Measurements from ENCODE around the gene ZNF497.
A peak's percentile ranks its signal among the peaks of the same experiment; 100 is the strongest.
"Not testable (repeated sequence)": the region's sequence is repeated elsewhere in the genome, so short reads cannot be mapped to it uniquely, and the experiment has no call there.

The ZNF497 gene

GRCh38 chr19:58348080-58348479, 14.5 kb downstream of the ZNF497 start:
- DNase-seq (ENCODE audit: low spot score): not testable (repeated sequence)

- peak; percentile 81 for DNase-seq (ENCODE audit: low spot score)
Measured at GRCh38 chr19:58346961-58347929, 15.3 kb downstream of the ZNF497 start.

- DNase-seq (ENCODE audit: low spot score): no peak
Measured at GRCh38 chr19:58345558-58345957, 17.0 kb downstream of the ZNF497 start.

GRCh38 chr19:58338825-58339558, 23.6 kb downstream of the ZNF497 start:
- peak; percentile 27 for DNase-seq (ENCODE audit: low spot score)

GRCh38 chr19:58338336-58338735, 24.2 kb downstream of the ZNF497 start:
- DNase-seq (ENCODE audit: low spot score): no peak

- no peak for DNase-seq (ENCODE audit: low spot score)
Measured at GRCh38 chr19:58336820-58337219, 25.7 kb downstream of the ZNF497 start.

GRCh38 chr19:58336216-58336615, 26.3 kb downstream of the ZNF497 start:
- no peak for DNase-seq (ENCODE audit: low spot score)

- no peak for DNase-seq (ENCODE audit: low spot score)
Measured at GRCh38 chr19:58335630-58336029, 26.9 kb downstream of the ZNF497 start.

GRCh38 chr19:58334691-58335249, 27.8 kb downstream of the ZNF497 start:
- DNase-seq (ENCODE audit: low spot score): no peak

GRCh38 chr19:58332697-58333096, 29.9 kb downstream of the ZNF497 start:
- DNase-seq (ENCODE audit: low spot score): no peak

GRCh38 chr19:58330458-58330857, 32.1 kb downstream of the ZNF497 start:
- DNase-seq (ENCODE audit: low spot score): no peak

GRCh38 chr19:58328999-58329398, 33.6 kb downstream of the ZNF497 start:
- peak; percentile 57 for DNase-seq (ENCODE audit: low spot score)

- peak; percentile 95 for DNase-seq (ENCODE audit: low spot score)
Measured at GRCh38 chr19:58326914-58327726, 35.4 kb downstream of the ZNF497 start, which contains the start of gene ZSCAN22. Gene ZSCAN22 (plus strand): TSS chr19:58326994. CDS start chr19:58334803, 7,809 bp downstream.

- no peak for DNase-seq (ENCODE audit: low spot score)
Measured at GRCh38 chr19:58326501-58326913, 36.0 kb downstream of the ZNF497 start.

GRCh38 chr19:58325311-58326022, 37.1 kb downstream of the ZNF497 start:
- DNase-seq (ENCODE audit: low spot score): no peak

- no peak for DNase-seq (ENCODE audit: low spot score)
Measured at GRCh38 chr19:58319241-58319640, 43.3 kb downstream of the ZNF497 start.

- DNase-seq (ENCODE audit: low spot score): no peak
Measured at GRCh38 chr19:58318297-58318696, 44.3 kb downstream of the ZNF497 start.

GRCh38 chr19:58317476-58318072, 45.0 kb downstream of the ZNF497 start:
- DNase-seq (ENCODE audit: low spot score): peak; percentile 45

GRCh38 chr19:58315580-58315979, 47.0 kb downstream of the ZNF497 start:
- DNase-seq (ENCODE audit: low spot score): no peak

- no peak for DNase-seq (ENCODE audit: low spot score)
Measured at GRCh38 chr19:58311345-58311865, 51.1 kb downstream of the ZNF497 start.
